CD14-positive monocyte (primary cell): ENCODE results near the gene SMURF1. TPM values are rescaled to one million over a fixed set of nuclear protein-coding genes. Genes with fewer than 3 reads are reported as not detected.
A peak's percentile ranks its signal among the peaks of the same experiment; 100 is the strongest.

Source experiments
- DNase-seq, 3 donors: peaks; one replicate each; pipeline ENCODE4 v3.0.0-alpha.2; 2011 to 2022
- H2AFZ ChIP-seq: 2 replicates; pipeline ENCODE4 v1.6.0; 2012; ENCODE audit warnings: mild to moderate bottlenecking, low read depth, low read length, inconsistent platforms; ENCODE audit not compliant: insufficient read depth, poor library complexity, severe bottlenecking
- H3K27ac ChIP-seq, 2 donors: 1 replicate in 1 of 2; 2 replicates in 1 of 2; pipeline ENCODE4 v1.5.1; 2012 to 2013; ENCODE audit warnings: low read length in 2 of 2, control low read depth in 1 of 2, inconsistent platforms in 1 of 2, low read depth in 1 of 2, mild to moderate bottlenecking in 1 of 2
- H3K27me3 ChIP-seq, 2 donors: one replicate each; pipeline versions ENCODE4 v1.6.0 to v1.6.1; 2011 to 2013; ENCODE audit warnings: low read length in 2 of 2; ENCODE audit not compliant: control insufficient read depth in 2 of 2, insufficient read depth in 2 of 2
- H3K36me3 ChIP-seq, 2 donors: replicated peaks in 1 of 2; 1 replicate in 1 of 2; 2 replicates in 1 of 2; pipeline versions ENCODE4 v1.5.1 to v1.6.1; 2012 to 2013; ENCODE audit warnings: low read length in 2 of 2, control low read depth in 1 of 2, inconsistent platforms in 1 of 2, mild to moderate bottlenecking in 1 of 2; ENCODE audit not compliant: insufficient read depth in 2 of 2, control insufficient read depth in 1 of 2
- H3K4me1 ChIP-seq, 2 donors: 1 replicate in 1 of 2; 2 replicates in 1 of 2; pipeline versions ENCODE4 v1.5.1 to v1.6.1; 2012 to 2013; ENCODE audit warnings: low read length in 2 of 2, control low read depth in 1 of 2, inconsistent platforms in 1 of 2, mild to moderate bottlenecking in 1 of 2, moderate library complexity in 1 of 2; ENCODE audit not compliant: insufficient read depth in 2 of 2, control insufficient read depth in 1 of 2
- H3K4me2 ChIP-seq: replicated peaks from 2 replicates; pipeline ENCODE3; 2012; ENCODE audit warnings: low read length, moderate library complexity, mild to moderate bottlenecking; ENCODE audit not compliant: poor library complexity, severe bottlenecking; ENCODE audit errors: extremely low read depth
- H3K4me3 ChIP-seq, 3 experiments: fragments of 200-600 bp in 1 of 3; sonication (generic) in 1 of 3; replicated peaks in 1 of 3; 1 replicate in 2 of 3; 2 replicates in 1 of 3; pipeline ENCODE4 v1.5.1; 2011 to 2013; ENCODE audit warnings: low read length in 3 of 3, mild to moderate bottlenecking in 3 of 3, control low read depth in 2 of 3, low read depth in 2 of 3, inconsistent platforms in 1 of 3, moderate library complexity in 1 of 3
- H3K79me2 ChIP-seq: 2 replicates; pipeline ENCODE4 v1.6.0; 2012; ENCODE audit warnings: mild to moderate bottlenecking, control low read depth, inconsistent platforms, low read length, moderate library complexity; ENCODE audit not compliant: insufficient read depth
- H3K9ac ChIP-seq: 2 replicates; pipeline ENCODE4 v1.6.0; 2017; ENCODE audit warnings: low read length, mild to moderate bottlenecking; ENCODE audit not compliant: insufficient read depth, poor library complexity, severe bottlenecking
- H3K9me3 ChIP-seq, 2 donors: replicated peaks in 1 of 2; 1 replicate in 1 of 2; 2 replicates in 1 of 2; pipeline versions ENCODE4 v1.5.1 to v1.6.1; 2012 to 2013; ENCODE audit warnings: low read length in 2 of 2, control low read depth in 1 of 2; ENCODE audit not compliant: control insufficient read depth in 1 of 2, insufficient read depth in 1 of 2
- H4K20me1 ChIP-seq: 2 replicates; pipeline ENCODE4 v1.6.0; 2012; ENCODE audit warnings: mild to moderate bottlenecking, low read length, control low read depth, moderate library complexity; ENCODE audit not compliant: insufficient read depth
- H3K27ac Mint-ChIP-seq, 7 donors: one replicate each; pipeline ENCODE4 v1.8.0; 2020; ENCODE audit warnings: mild to moderate bottlenecking in 7 of 7, mixed read lengths in 7 of 7, moderate library complexity in 6 of 7, inconsistent platforms in 2 of 7
- H3K27me3 Mint-ChIP-seq, 3 donors: one replicate each; pipeline ENCODE4 v1.8.0; 2021 to 2022; ENCODE audit warnings: low read depth in 3 of 3, mild to moderate bottlenecking in 3 of 3, mixed read lengths in 3 of 3, moderate library complexity in 3 of 3, inconsistent platforms in 1 of 3
- H3K36me3 Mint-ChIP-seq, 2 donors: one replicate each; pipeline ENCODE4 v1.8.0; 2020; ENCODE audit warnings: mixed read lengths in 2 of 2, inconsistent platforms in 1 of 2, mild to moderate bottlenecking in 1 of 2
- H3K4me1 Mint-ChIP-seq: one replicate; pipeline ENCODE4 v1.8.0; 2020; ENCODE audit warnings: mild to moderate bottlenecking, mixed read lengths
- H3K4me3 Mint-ChIP-seq, 2 donors: one replicate each; pipeline ENCODE4 v1.8.0; 2020; ENCODE audit warnings: mild to moderate bottlenecking in 2 of 2, mixed read lengths in 2 of 2, moderate library complexity in 1 of 2
- H3K9me3 Mint-ChIP-seq, 7 donors: one replicate each; pipeline ENCODE4 v1.8.0; 2020 to 2022; ENCODE audit warnings: mixed read lengths in 7 of 7, mild to moderate bottlenecking in 6 of 7, moderate library complexity in 6 of 7, inconsistent platforms in 2 of 7
- WGBS: methylation state at CpG from one replicate; pipeline ENCODE4 v1.1.5; 2013; ENCODE audit warnings: missing lambda C conversion rate; ENCODE audit not compliant: insufficient coverage; 5-methylcytosine and 5-hydroxymethylcytosine counted together
- intact Hi-C, 2 donors: fragments of 100-400 bp; cut with micrococcal nuclease; formaldehyde crosslinking; loops; one replicate each; pipeline versions ENCODE4 v1.15.0 to v1.15.1; 2023
- polyA plus RNA-seq, 3 donors: library from polyadenylated mRNA; depleted of rRNA in 1 of 3; unstranded in 2 of 3; stranded (reverse) in 1 of 3; fragments of 300-500 nt in 2 of 3; fragments of >200 nt in 1 of 3; fragmentation: Illumina TruSeq in 2 of 3; gene quantifications; 1 replicate in 2 of 3; 2 replicates in 1 of 3; pipeline ENCODE4 v1.2.3, GENCODE V29; 2012 to 2021
- TF ChIP-seq, protein P1 (sequence below): fragments of 200-600 bp; IDR thresholded peaks from one replicate; pipeline ENCODE4 v1.8.0; 2022; ENCODE audit warnings: antibody characterized with exemption, mild to moderate bottlenecking

Gene SMURF1
- polyA plus RNA-seq, 3 donors: 0.48 to 15.8 (median 1.6) TPM

DNA sequence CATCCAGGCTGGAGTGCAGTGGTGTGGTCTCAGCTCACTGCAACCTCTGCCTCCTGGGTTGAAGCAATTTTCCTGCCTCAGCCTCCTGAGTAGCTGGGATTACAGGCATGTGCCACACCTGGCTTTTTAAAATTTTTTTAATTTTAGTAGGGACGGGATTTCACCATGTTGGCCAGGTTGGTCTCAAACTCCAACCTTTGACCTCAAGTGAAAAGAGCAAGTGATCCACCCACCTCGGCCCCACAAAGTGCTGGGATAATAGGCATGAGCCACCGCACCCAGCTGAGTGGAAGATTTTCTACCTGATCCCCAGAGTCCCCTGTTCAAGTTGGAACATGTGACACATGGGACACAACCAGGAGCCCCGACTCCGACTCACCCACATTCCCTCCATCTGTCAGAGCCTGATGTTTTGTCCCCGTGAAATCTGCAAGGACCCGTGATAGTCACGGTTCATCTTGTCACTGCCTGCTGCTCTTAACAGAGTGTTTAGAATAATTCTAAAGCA is 104.5 kb downstream of the SMURF1 start:
- H3K4me1 ChIP-seq: no peaks in the 10 kb centered on the region
- H3K27me3 ChIP-seq: no peaks in the 10 kb centered on the region
- H2AFZ ChIP-seq: no peak overlapping the region
- peaks cover 84 to 97% of the 10 kb centered on the region in 2 donors for H3K36me3 Mint-ChIP-seq
- TF ChIP-seq, protein P1, sequence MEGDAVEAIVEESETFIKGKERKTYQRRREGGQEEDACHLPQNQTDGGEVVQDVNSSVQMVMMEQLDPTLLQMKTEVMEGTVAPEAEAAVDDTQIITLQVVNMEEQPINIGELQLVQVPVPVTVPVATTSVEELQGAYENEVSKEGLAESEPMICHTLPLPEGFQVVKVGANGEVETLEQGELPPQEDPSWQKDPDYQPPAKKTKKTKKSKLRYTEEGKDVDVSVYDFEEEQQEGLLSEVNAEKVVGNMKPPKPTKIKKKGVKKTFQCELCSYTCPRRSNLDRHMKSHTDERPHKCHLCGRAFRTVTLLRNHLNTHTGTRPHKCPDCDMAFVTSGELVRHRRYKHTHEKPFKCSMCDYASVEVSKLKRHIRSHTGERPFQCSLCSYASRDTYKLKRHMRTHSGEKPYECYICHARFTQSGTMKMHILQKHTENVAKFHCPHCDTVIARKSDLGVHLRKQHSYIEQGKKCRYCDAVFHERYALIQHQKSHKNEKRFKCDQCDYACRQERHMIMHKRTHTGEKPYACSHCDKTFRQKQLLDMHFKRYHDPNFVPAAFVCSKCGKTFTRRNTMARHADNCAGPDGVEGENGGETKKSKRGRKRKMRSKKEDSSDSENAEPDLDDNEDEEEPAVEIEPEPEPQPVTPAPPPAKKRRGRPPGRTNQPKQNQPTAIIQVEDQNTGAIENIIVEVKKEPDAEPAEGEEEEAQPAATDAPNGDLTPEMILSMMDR: no peak
- H3K9me3 Mint-ChIP-seq: peaks cover 0 to 1% (median 0%) of the 10 kb centered on the region in 7 donors
- H3K4me2 ChIP-seq: no peak overlapping the region
- peak overlapping the region in 1 of 7 donors; percentile 16 for H3K27ac Mint-ChIP-seq
- no peaks in the 10 kb centered on the region for H3K79me2 ChIP-seq
- DNase-seq: no peak
- no peak overlapping the region for H3K4me3 Mint-ChIP-seq
- H3K36me3 ChIP-seq: peaks cover 85 to 100% of the 10 kb centered on the region in 2 donors
- WGBS: 96% methylated on average over 5 of the region's 8 CpGs
- peaks cover 0 to 5% (median 0%) of the 10 kb centered on the region in 3 donors for H3K27me3 Mint-ChIP-seq
- H3K9me3 ChIP-seq: no peaks in the 10 kb centered on the region
- H3K9ac ChIP-seq: no peak overlapping the region
- no peaks in the 10 kb centered on the region for H3K4me1 Mint-ChIP-seq
- peaks cover 21% of the 10 kb centered on the region for H4K20me1 ChIP-seq
- no peak overlapping the region for H3K4me3 ChIP-seq
- no peak overlapping the region for H3K27ac ChIP-seq
- intact Hi-C loops: no loop called here

DNA sequence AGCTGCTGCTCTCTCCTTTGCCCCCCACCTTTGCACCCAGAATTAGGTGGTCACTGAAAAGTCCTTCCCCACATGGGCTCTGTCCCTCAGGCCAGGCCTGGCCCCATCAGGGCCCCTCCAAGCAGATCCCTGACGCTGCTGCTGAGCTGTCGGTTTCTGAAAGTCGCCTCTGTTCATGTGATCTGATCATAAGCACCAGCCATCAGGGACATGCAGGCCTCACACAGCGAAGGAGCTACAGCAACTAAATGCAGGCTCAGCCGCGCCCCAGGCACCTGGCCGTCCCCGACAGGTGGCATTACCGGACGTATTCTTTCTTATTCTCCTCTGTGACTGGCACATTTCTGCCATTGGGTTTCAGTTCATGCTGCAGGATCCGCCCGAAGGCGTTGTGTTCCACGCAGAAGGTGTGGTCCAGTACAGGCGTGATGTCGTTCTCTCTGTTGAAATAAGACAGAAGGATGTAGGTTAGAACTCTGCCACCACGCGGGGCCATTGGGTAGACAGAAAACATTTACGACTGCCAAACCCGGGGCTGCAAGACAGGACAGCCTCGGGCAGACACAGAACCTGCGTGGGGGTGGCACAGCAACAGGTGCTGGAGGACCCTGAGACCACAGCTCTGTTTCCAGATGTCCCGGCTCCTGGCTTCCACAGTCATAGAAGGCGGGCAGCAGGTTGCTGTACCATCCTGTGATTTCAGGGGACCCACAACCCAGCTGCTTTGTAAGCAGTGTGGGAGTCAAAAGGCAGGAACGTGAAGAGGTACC is 105.6 kb downstream of the SMURF1 start:
- Mint-ChIP-seq H3K9me3 (peaks cover 0 to 1% (median 0%) of the 10 kb centered on the region in 7 donors), H3K4me1 (no peaks in the 10 kb centered on the region), H3K4me3 (no peak overlapping the region), H3K27ac (no peak overlapping the region), H3K27me3 (peaks cover 0 to 2% (median 0%) of the 10 kb centered on the region in 3 donors), H3K36me3 (peaks cover 84 to 97% of the 10 kb centered on the region in 2 donors)
- Histone ChIP-seq H2AFZ (no peak overlapping the region), H3K27ac (no peak overlapping the region), H4K20me1 (peaks cover 21% of the 10 kb centered on the region), H3K4me3 (no peak overlapping the region), H3K4me2 (no peak overlapping the region), H3K4me1 (no peaks in the 10 kb centered on the region), H3K9me3 (no peaks in the 10 kb centered on the region), H3K27me3 (no peaks in the 10 kb centered on the region), H3K9ac (no peak overlapping the region), H3K79me2 (no peaks in the 10 kb centered on the region), H3K36me3 (peaks cover 85 to 100% of the 10 kb centered on the region in 2 donors)
- DNase-seq: no peak
- TF ChIP-seq, protein P1: no peak
- intact Hi-C loops: no loop called here
- WGBS: 98% methylated on average over 21 of the region's 25 CpGs
